ENCODE data around the gene VPS18. TPM values are rescaled to one million over a fixed set of nuclear protein-coding genes. Genes with fewer than 3 reads are reported as not detected.

Gene VPS18
- total RNA-seq, 2 donors from 2014 or later = 18.3 to 19.2 TPM

Other genes with a start within 250 kb of the VPS18 start
- gene RAD51, start 199.3 kb upstream of the VPS18 start, total RNA-seq = 10 to 100 TPM; 10.0 to 30.5 TPM
- 10 to 100 TPM; 31.1 to 49.1 TPM for gene RMDN3, start 139.2 kb upstream of the VPS18 start, total RNA-seq
- gene GCHFR, start 130.4 kb upstream of the VPS18 start, total RNA-seq = 10 to 100 TPM; 39.5 to 42.5 TPM
- gene C15orf62, start 124.5 kb upstream of the VPS18 start, total RNA-seq = under 1 TPM; 0.74 to 0.80 TPM
- gene ZFYVE19, start 87.4 kb upstream of the VPS18 start, total RNA-seq = 10 to 100 TPM; 22.9 to 27.9 TPM
- gene DNAJC17, start 87.0 kb upstream of the VPS18 start, total RNA-seq = 10 to 100 TPM; 38.1 to 48.0 TPM
- gene PPP1R14D, start 65.7 kb upstream of the VPS18 start, total RNA-seq = 100 to 1,000 TPM; 137 to 166 TPM
- gene SPINT1, start 50.4 kb upstream of the VPS18 start, total RNA-seq = 100 to 1,000 TPM; 280 to 330 TPM
- gene RHOV, start 20.2 kb upstream of the VPS18 start, total RNA-seq = 10 to 100 TPM; 14.9 to 18.6 TPM
- gene DLL4, start 34.9 kb downstream of the VPS18 start, total RNA-seq = 10 to 100 TPM; 18.5 to 21.6 TPM
- 10 to 100 TPM in 1 of 2 donors, 1 to 10 TPM in 1; 4.0 to 20.9 TPM for gene CHAC1, start 59.0 kb downstream of the VPS18 start, total RNA-seq
- 10 to 100 TPM; 17.6 to 27.4 TPM for gene INO80, start 221.8 kb downstream of the VPS18 start, total RNA-seq

Data from colonic mucosa (tissue), 2 donors.